Smooth muscle cell (in vitro differentiated cells): ENCODE results near the gene LRRC36. TPM values are rescaled to one million over a fixed set of nuclear protein-coding genes. Genes with fewer than 3 reads are reported as not detected.

Source experiments
- DNase-seq: peaks from one replicate; lab custom pipeline; 2025; ENCODE audit not compliant: unreplicated experiment; lab: John Stamatoyannopoulos, UW
- H2AFZ ChIP-seq: fragments of 200-600 bp; sonication (generic); 2 replicates; pipeline ENCODE4 v1.6.0; 2016; ENCODE audit warnings: antibody characterized with exemption, low read depth, mild to moderate bottlenecking
- H3F3A ChIP-seq: fragments of 200-600 bp; sonication (generic); 2 replicates; pipeline ENCODE4 v1.6.0; 2017; ENCODE audit warnings: antibody characterized with exemption, low read depth
- H3K27ac ChIP-seq: fragments of 200-600 bp; sonication (generic); 2 replicates; pipeline ENCODE4 v1.5.1; 2016; ENCODE audit warnings: low read depth, mild to moderate bottlenecking
- H3K27me3 ChIP-seq: fragments of 200-600 bp; sonication (generic); 2 replicates; pipeline ENCODE4 v1.6.1; 2016; ENCODE audit warnings: low read depth, mild to moderate bottlenecking
- H3K36me3 ChIP-seq: fragments of 200-600 bp; sonication (generic); 2 replicates; pipeline ENCODE4 v1.5.1; 2016; ENCODE audit warnings: low read depth
- H3K4me1 ChIP-seq: fragments of 200-600 bp; sonication (generic); 2 replicates; pipeline ENCODE4 v1.5.1; 2016; ENCODE audit warnings: low read depth
- H3K4me2 ChIP-seq: fragments of 200-600 bp; sonication (generic); 2 replicates; pipeline ENCODE4 v1.6.0; 2016; ENCODE audit warnings: mild to moderate bottlenecking
- H3K4me3 ChIP-seq: fragments of 200-600 bp; sonication (generic); 2 replicates; pipeline ENCODE4 v1.5.1; 2016; ENCODE audit warnings: mild to moderate bottlenecking
- H3K79me2 ChIP-seq: fragments of 200-600 bp; sonication (generic); 2 replicates; pipeline ENCODE4 v1.6.0; 2016; ENCODE audit warnings: low read depth, mild to moderate bottlenecking
- H3K9ac ChIP-seq: fragments of 200-600 bp; sonication (generic); 2 replicates; pipeline ENCODE4 v1.6.0; 2016; ENCODE audit warnings: low read depth
- H3K9me3 ChIP-seq: fragments of 200-600 bp; sonication (generic); replicated peaks from 2 replicates; pipeline ENCODE4 v1.5.1; 2016; ENCODE audit warnings: low read depth
- H4K20me1 ChIP-seq: fragments of 200-600 bp; sonication (generic); 2 replicates; pipeline ENCODE4 v1.6.0; 2016; ENCODE audit warnings: low read depth
- CTCF ChIP-seq: fragments of 200-600 bp; sonication (generic); IDR thresholded peaks from 2 replicates; pipeline ENCODE4 v1.5.1; 2017; ENCODE audit warnings: borderline replicate concordance, mild to moderate bottlenecking, antibody characterized with exemption; ENCODE audit not compliant: insufficient read depth, poor library complexity, severe bottlenecking
- WGBS: methylation state at CpG from one replicate; pipeline ENCODE4 v1.1.7; 2016; ENCODE audit warnings: low lambda C conversion rate; 5-methylcytosine and 5-hydroxymethylcytosine counted together
- polyA plus RNA-seq: library from polyadenylated mRNA; unstranded; fragments of >200 nt; fragmentation: Nextera tagmentation; extraction: Ambion mirVana; gene quantifications from 2 replicates; pipeline ENCODE4 v1.2.1, GENCODE V29; 2016
- total RNA-seq: library from RNA; depleted of rRNA; stranded (reverse); fragments of >200 nt; gene quantifications from 2 replicates; pipeline ENCODE4 v1.2.3, GENCODE V29; 2014

Gene LRRC36
- total and polyA plus RNA-seq, 2 experiments from 2014 or later = 0.24 TPM; not detected in 1

- H3K4me2 ChIP-seq = no peak overlapping the region
- H2AFZ ChIP-seq = no peak overlapping the region
- H3K27me3 ChIP-seq = no peaks in the 10 kb centered on the region
- peaks cover 3% of the 10 kb centered on the region for H3K9me3 ChIP-seq
- H3K4me3 ChIP-seq = no peak overlapping the region
- 82% methylated on average over 1 of the region's 1 CpG for WGBS
- H3K36me3 ChIP-seq = no peaks in the 10 kb centered on the region
- no peak overlapping the region for H3K27ac ChIP-seq
- TF ChIP-seq CTCF = no peak
- H3K79me2 ChIP-seq = no peaks in the 10 kb centered on the region
- no peak overlapping the region for H3K9ac ChIP-seq
- no peak for DNase-seq
- H4K20me1 ChIP-seq = no peaks in the 10 kb centered on the region
- H3K4me1 ChIP-seq = no peaks in the 10 kb centered on the region
- no peaks in the 10 kb centered on the region for H3F3A ChIP-seq
These were observed 9.5 kb downstream of the LRRC36 start for GRCh38 chr16:67336116-67336515.

GRCh38 chr16:67336648-67337047 is 10.0 kb downstream of the LRRC36 start:
- H3K9me3 ChIP-seq = peaks cover 3% of the 10 kb centered on the region
- no peaks in the 10 kb centered on the region for H3K36me3 ChIP-seq
- no peak overlapping the region for H3K9ac ChIP-seq
- H3K4me3 ChIP-seq = no peak overlapping the region
- whole genome bisulfite sequencing = 93% methylated on average over 1 of the region's 1 CpG
- no peaks in the 10 kb centered on the region for H3K79me2 ChIP-seq
- no peaks in the 10 kb centered on the region for H3K27me3 ChIP-seq
- H4K20me1 ChIP-seq = no peaks in the 10 kb centered on the region
- no peak overlapping the region for H3K4me2 ChIP-seq
- H3K27ac ChIP-seq = no peak overlapping the region
- DNase-seq = no peak
- H3F3A ChIP-seq = no peaks in the 10 kb centered on the region
- H2AFZ ChIP-seq = no peak overlapping the region
- TF ChIP-seq CTCF = no peak
- H3K4me1 ChIP-seq = no peaks in the 10 kb centered on the region

- DNase-seq = no peak
- H3K9me3 ChIP-seq = peaks cover 3% of the 10 kb centered on the region
- H3K4me1 ChIP-seq = no peaks in the 10 kb centered on the region
- H3F3A ChIP-seq = no peaks in the 10 kb centered on the region
- no peak overlapping the region for H3K4me2 ChIP-seq
- H3K36me3 ChIP-seq = no peaks in the 10 kb centered on the region
- H3K79me2 ChIP-seq = no peaks in the 10 kb centered on the region
- no peaks in the 10 kb centered on the region for H3K27me3 ChIP-seq
- no peak overlapping the region for H3K27ac ChIP-seq
- H3K4me3 ChIP-seq = no peak overlapping the region
- 36% methylated on average over 2 of the region's 2 CpGs for WGBS
- no peaks in the 10 kb centered on the region for H4K20me1 ChIP-seq
- H3K9ac ChIP-seq = no peak overlapping the region
- no peak overlapping the region for H2AFZ ChIP-seq
- peak; percentile 17 for TF ChIP-seq CTCF
These were observed 12.8 kb downstream of the LRRC36 start for GRCh38 chr16:67339453-67339852.

- Histone ChIP-seq H3K9me3 (no peaks in the 10 kb centered on the region), H3K9ac (no peak overlapping the region), H3K4me3 (no peak overlapping the region), H2AFZ (no peak overlapping the region), H3F3A (no peaks in the 10 kb centered on the region), H3K27ac (no peak overlapping the region), H3K4me1 (no peaks in the 10 kb centered on the region), H3K79me2 (no peaks in the 10 kb centered on the region), H3K27me3 (no peaks in the 10 kb centered on the region), H4K20me1 (no peaks in the 10 kb centered on the region), H3K4me2 (no peak overlapping the region), H3K36me3 (no peaks in the 10 kb centered on the region)
- TF ChIP-seq CTCF = no peak
- WGBS = 80% methylated on average over 3 of the region's 3 CpGs
- no peak for DNase-seq
These were observed 14.6 kb downstream of the LRRC36 start for GRCh38 chr16:67341250-67341649.
